Keratinocyte (primary cell): ENCODE results near the gene PALM3. TPM values are rescaled to one million over a fixed set of nuclear protein-coding genes. Genes with fewer than 3 reads are reported as not detected.

Source experiments
- DNase-seq: peaks from one replicate; pipeline ENCODE4 v3.0.0-alpha.2; 2011; ENCODE audit warnings: low read depth, missing footprints, low spot score
- FAIRE-seq: peaks from 2 replicates; lab custom pipeline; 2011; peaks lifted over from hg19 to GRCh38; lab: Jason Lieb, UNC
- H2AFZ ChIP-seq: 2 replicates; pipeline ENCODE4 v1.6.0; 2012; ENCODE audit warnings: low read length, control low read depth, inconsistent platforms; ENCODE audit not compliant: control insufficient read depth
- H3K27ac ChIP-seq: 2 replicates; pipeline ENCODE4 v1.5.1; 2011; ENCODE audit warnings: low read length; ENCODE audit not compliant: control insufficient read depth, insufficient read depth
- H3K27me3 ChIP-seq: 3 replicates; pipeline ENCODE4 v1.6.0; 2011; ENCODE audit warnings: low read length; ENCODE audit not compliant: control insufficient read depth, insufficient read depth; ENCODE audit errors: extremely low read depth
- H3K36me3 ChIP-seq, 2 experiments: 2 replicates in 1 of 2; 3 replicates in 1 of 2; pipeline ENCODE4 v1.5.1; 2011; ENCODE audit warnings: low read length in 2 of 2, mild to moderate bottlenecking in 1 of 2; ENCODE audit not compliant: control insufficient read depth in 2 of 2, insufficient read depth in 2 of 2; ENCODE audit errors: extremely low read depth in 1 of 2
- H3K4me1 ChIP-seq: 3 replicates; pipeline ENCODE4 v1.5.1; 2011; ENCODE audit warnings: low read length; ENCODE audit not compliant: control insufficient read depth, insufficient read depth; ENCODE audit errors: extremely low read depth
- H3K4me2 ChIP-seq: 3 replicates; pipeline ENCODE4 v1.6.0; 2011; ENCODE audit warnings: low read depth, low read length; ENCODE audit not compliant: control insufficient read depth, insufficient read depth; ENCODE audit errors: extremely low read depth
- H3K4me3 ChIP-seq, 3 experiments: fragments of 200-600 bp in 1 of 3; sonication (generic) in 1 of 3; 2 replicates in 2 of 3; 3 replicates in 1 of 3; pipeline ENCODE4 v1.5.1; 2011 to 2016; ENCODE audit warnings: low read length in 3 of 3, mild to moderate bottlenecking in 3 of 3, control low read depth in 2 of 3, inconsistent platforms in 1 of 3, low read depth in 1 of 3, mixed read lengths in 1 of 3, mixed run types in 1 of 3, moderate library complexity in 1 of 3; ENCODE audit not compliant: control insufficient read depth in 2 of 3, insufficient read depth in 2 of 3; ENCODE audit errors: extremely low read depth in 1 of 3
- H3K79me2 ChIP-seq: 2 replicates; pipeline ENCODE4 v1.6.0; 2012; ENCODE audit warnings: low read length; ENCODE audit not compliant: control insufficient read depth, insufficient read depth
- H3K9ac ChIP-seq: 3 replicates; pipeline ENCODE4 v1.6.0; 2011; ENCODE audit warnings: low read length; ENCODE audit not compliant: control insufficient read depth, insufficient read depth; ENCODE audit errors: extremely low read depth
- H3K9me1 ChIP-seq: 3 replicates; pipeline ENCODE4 v1.6.0; 2011; ENCODE audit warnings: low read length; ENCODE audit not compliant: control insufficient read depth, insufficient read depth; ENCODE audit errors: extremely low read depth
- H3K9me3 ChIP-seq: 2 replicates; pipeline ENCODE4 v1.5.1; 2012; ENCODE audit warnings: low read depth, low read length; ENCODE audit not compliant: control insufficient read depth
- H4K20me1 ChIP-seq: 3 replicates; pipeline ENCODE4 v1.6.0; 2011; ENCODE audit warnings: low read length; ENCODE audit not compliant: control insufficient read depth, insufficient read depth; ENCODE audit errors: extremely low read depth
- EZH2 ChIP-seq: IDR thresholded peaks from one replicate; pipeline ENCODE4 v1.6.1; 2012; ENCODE audit warnings: inconsistent platforms, mild to moderate bottlenecking, low read length, moderate library complexity
- dilution Hi-C: fragments of 300-500 bp; cut with MboI; formaldehyde crosslinking; loops from one replicate; pipeline ENCODE4 v1.7.0; 2020; ENCODE audit warnings: low sequenced_read_pairs; ENCODE audit not compliant: extremely low pct_ligation_motif_present
- polyA plus RNA-seq, 5 experiments: library from polyadenylated mRNA; depleted of rRNA in 3 of 5; stranded (reverse) in 3 of 5; stranded (forward) in 1 of 5; unstranded in 1 of 5; fragments of >200 nt; gene quantifications; 1 replicate in 1 of 5; 2 replicates in 3 of 5; 3 replicates in 1 of 5; pipeline versions ENCODE4 v1.2.1 to v1.2.3, GENCODE V29; 2011 to 2012; ENCODE audit warnings: missing spikeins in 2 of 5, low read depth in 1 of 5, low replicate concordance in 1 of 5
- TF ChIP-seq, protein P1 (sequence below), 3 experiments: IDR thresholded peaks in 1 of 3; conservative IDR thresholded peaks in 1 of 3; optimal IDR thresholded peaks in 1 of 3; 2 replicates in 2 of 3; 3 replicates in 1 of 3; pipeline versions ENCODE3 to v1.5.1; 2011; ENCODE audit warnings: low read length in 3 of 3, mild to moderate bottlenecking in 3 of 3, moderate library complexity in 2 of 3, control low read depth in 1 of 3, inconsistent platforms in 1 of 3; ENCODE audit not compliant: insufficient read depth in 2 of 3; ENCODE audit errors: extremely low read depth in 1 of 3

Gene PALM3
- polyA plus RNA-seq, 1 donor (not counting 4 experiments of a cell fraction or from before 2014, with no cell fraction given), result not detected

DNA sequence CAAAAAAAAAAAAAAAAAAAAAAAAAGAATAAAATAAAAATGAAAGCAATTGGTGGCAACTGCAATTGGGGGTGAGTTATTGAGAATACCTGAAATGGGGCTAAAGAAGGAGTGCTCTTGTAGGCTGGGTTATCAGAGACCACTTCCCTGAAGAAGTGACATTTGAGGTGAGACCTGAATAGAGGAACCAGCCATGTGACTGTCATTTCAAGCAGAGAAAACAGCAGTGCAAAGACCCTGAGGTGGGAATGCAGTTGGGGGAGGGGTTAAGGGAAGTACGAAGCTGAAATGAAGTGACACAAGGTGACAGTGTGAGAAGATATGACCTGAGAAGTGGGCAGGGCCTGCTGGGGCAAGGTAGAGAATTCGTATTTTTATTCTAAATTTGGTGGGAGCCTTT lies 4.3 kb upstream of the PALM3 start:
- dilution Hi-C loops, result no loop called here
- Histone ChIP-seq H3K9me1 (no peaks in the 10 kb centered on the region), H4K20me1 (no peaks in the 10 kb centered on the region), H3K27me3 (peaks cover 12% of the 10 kb centered on the region), H3K79me2 (no peaks in the 10 kb centered on the region), H3K36me3 (no peaks in the 10 kb centered on the region), H3K27ac (no peak overlapping the region), H3K9me3 (no peaks in the 10 kb centered on the region), H3K4me3 (no peak overlapping the region), H3K9ac (no peak overlapping the region), H3K4me1 (no peaks in the 10 kb centered on the region), H3K4me2 (no peak overlapping the region), H2AFZ (no peak overlapping the region)
- TF ChIP-seq, protein P1, sequence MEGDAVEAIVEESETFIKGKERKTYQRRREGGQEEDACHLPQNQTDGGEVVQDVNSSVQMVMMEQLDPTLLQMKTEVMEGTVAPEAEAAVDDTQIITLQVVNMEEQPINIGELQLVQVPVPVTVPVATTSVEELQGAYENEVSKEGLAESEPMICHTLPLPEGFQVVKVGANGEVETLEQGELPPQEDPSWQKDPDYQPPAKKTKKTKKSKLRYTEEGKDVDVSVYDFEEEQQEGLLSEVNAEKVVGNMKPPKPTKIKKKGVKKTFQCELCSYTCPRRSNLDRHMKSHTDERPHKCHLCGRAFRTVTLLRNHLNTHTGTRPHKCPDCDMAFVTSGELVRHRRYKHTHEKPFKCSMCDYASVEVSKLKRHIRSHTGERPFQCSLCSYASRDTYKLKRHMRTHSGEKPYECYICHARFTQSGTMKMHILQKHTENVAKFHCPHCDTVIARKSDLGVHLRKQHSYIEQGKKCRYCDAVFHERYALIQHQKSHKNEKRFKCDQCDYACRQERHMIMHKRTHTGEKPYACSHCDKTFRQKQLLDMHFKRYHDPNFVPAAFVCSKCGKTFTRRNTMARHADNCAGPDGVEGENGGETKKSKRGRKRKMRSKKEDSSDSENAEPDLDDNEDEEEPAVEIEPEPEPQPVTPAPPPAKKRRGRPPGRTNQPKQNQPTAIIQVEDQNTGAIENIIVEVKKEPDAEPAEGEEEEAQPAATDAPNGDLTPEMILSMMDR (optimal IDR thresholded peaks at IDR 0.05 in 1 of 3, IDR thresholded peaks at IDR 0.05 in 1 of 3, conservative IDR thresholded peaks at IDR 0.05 in 1 of 3; ENCODE audit: extremely low read depth in 1 of 3, insufficient read depth in 2 of 3, low read length in 3 of 3), result no peak
- TF ChIP-seq EZH2, result no peak
- no peak for DNase-seq
- FAIRE-seq, result no peak

DNA sequence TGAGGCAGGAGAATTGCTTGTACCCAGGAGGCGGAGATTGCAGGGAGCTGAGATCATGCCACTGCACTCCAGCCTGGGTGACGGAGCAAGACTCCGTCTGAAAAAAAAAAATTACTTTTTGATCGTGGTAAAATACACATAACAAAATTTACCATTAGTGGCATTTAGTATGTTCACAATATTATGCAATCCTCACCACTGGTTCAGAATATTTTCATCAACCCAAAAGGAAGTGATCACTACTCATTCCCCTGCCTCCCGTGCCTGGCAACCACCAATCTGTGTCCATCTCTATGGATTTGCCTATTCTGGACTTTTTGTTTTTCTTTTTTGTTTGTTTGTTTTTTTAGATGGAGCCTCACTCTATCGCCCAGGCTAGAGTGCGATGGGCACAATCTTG lies 1.2 kb upstream of the PALM3 start:
- dilution Hi-C loops, result no loop called here
- Histone ChIP-seq H3K9me1 (no peaks in the 10 kb centered on the region), H3K9me3 (no peaks in the 10 kb centered on the region), H2AFZ (no peak overlapping the region), H3K4me1 (no peaks in the 10 kb centered on the region), H3K79me2 (no peaks in the 10 kb centered on the region), H3K4me2 (no peak overlapping the region), H3K4me3 (no peak overlapping the region), H3K27ac (no peak overlapping the region), H3K36me3 (no peaks in the 10 kb centered on the region), H4K20me1 (no peaks in the 10 kb centered on the region), H3K9ac (no peak overlapping the region), H3K27me3 (peaks cover 26% of the 10 kb centered on the region)
- no peak for FAIRE-seq
- no peak for DNase-seq
- TF ChIP-seq EZH2, result no peak
- TF ChIP-seq, protein P1 (optimal IDR thresholded peaks at IDR 0.05 in 1 of 3, IDR thresholded peaks at IDR 0.05 in 1 of 3, conservative IDR thresholded peaks at IDR 0.05 in 1 of 3; ENCODE audit: extremely low read depth in 1 of 3, insufficient read depth in 2 of 3, low read length in 3 of 3), result no peak
